ENCODE results near the gene KIF1B. TPM values are rescaled to one million over a fixed set of nuclear protein-coding genes. Genes with fewer than 3 reads are reported as not detected.
A peak's percentile ranks its signal among the peaks of the same experiment; 100 is the strongest.
"Not testable (repeated sequence)": the region's sequence is repeated elsewhere in the genome, so short reads cannot be mapped to it uniquely, and the experiment has no call there.

The KIF1B gene
- total RNA-seq, 1 donor, result 8.1 TPM

DNA sequence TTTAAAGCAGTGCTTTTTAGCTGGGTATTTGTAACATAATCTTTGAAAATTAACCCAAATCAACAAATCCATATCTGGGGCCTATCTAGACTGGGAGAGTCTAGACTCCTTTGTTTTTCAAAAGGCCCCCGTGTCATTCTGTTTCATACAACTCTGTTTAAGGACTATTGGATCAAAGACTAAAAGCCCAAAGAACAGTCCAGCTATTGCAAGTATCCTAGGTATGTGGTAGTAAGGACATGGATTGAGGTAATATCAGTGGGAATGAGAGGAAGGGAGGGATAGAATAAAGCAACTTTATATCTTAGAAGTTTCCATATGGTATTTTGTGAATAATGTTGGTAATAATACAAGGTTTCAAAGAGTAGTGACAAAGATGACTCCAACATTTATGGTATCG is 18.2 kb downstream of the KIF1B start:
- no peak for DNase-seq (ENCODE audit: low read depth in 2 of 3, low spot score in 2 of 3)

DNA sequence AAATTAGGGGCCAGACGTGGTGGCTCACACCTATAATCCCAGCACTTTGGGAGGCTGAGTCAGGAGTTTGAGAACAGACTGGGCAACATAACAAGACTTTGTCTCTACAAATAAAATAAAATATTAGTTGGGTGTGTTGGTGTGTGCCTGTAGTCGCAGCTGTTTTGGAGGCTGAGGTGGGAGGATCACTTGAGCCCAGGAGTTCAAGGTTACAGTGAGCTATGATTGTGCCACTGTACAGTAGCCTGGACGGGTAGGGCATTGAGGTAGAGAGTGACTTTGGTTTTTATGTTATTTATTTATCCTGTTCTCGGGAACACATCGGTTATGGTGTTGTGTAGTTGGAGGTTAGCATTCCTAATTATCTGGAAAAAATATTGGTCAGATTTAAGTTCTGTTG is 19.5 kb downstream of the KIF1B start:
- no peak for DNase-seq (ENCODE audit: low read depth in 2 of 3, low spot score in 2 of 3)

DNA sequence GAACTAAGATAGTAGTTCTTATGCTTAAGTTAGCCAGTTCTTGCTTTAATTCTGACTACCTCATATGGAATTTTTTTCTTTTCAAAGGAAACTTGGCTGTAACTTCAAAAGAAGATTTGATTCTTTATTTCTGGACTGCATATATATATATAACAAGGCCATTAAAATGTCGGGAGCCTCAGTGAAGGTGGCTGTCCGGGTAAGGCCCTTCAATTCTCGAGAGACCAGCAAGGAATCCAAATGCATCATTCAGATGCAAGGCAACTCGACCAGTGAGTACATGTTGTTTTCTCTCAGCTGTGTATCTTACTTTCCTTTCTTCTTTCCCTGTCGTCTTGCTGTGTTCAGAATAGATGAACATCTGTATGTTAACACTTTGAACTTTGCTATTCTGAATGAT is 21.8 kb downstream of the KIF1B start:
- no peak for DNase-seq (ENCODE audit: low read depth in 2 of 3, low spot score in 2 of 3)

GRCh38 chr1:10236405-10237156 is 26.2 kb downstream of the KIF1B start:
- no peak for DNase-seq (ENCODE audit: low read depth in 2 of 3, low spot score in 2 of 3)

- DNase-seq (ENCODE audit: low read depth in 2 of 3, low spot score in 2 of 3), result no peak
Observed at GRCh38 chr1:10237157-10237539, 26.8 kb downstream of the KIF1B start.

DNA sequence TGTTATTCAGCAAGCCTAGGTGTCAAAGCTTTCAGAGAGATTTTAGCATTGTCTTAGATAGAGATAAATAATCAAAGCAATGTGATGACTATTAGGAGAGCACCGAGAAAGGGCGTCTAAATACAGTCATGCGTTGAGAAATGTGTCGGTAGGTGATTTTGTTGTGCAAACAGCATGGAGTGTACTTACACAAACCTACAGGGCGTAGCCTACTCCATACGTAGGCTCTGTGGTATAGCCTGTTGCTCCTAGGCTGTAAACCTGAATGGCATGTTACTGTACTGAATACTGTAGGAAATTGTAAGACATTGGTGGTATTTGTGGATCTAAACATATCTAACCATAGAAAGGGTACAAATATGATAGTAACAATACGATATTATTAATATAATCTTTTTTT is 31.8 kb downstream of the KIF1B start:
- no peak for DNase-seq (ENCODE audit: low read depth in 2 of 3, low spot score in 2 of 3)

- peak in 2 of 3 donors; percentile 7 to 48 for DNase-seq (ENCODE audit: low read depth in 2 of 3, low spot score in 2 of 3)
Observed at GRCh38 chr1:10242811-10243210, 32.4 kb downstream of the KIF1B start.

GRCh38 chr1:10245674-10246073 is 35.3 kb downstream of the KIF1B start:
- no peak for DNase-seq (ENCODE audit: low read depth in 2 of 3, low spot score in 2 of 3)

GRCh38 chr1:10249808-10250457 is 39.6 kb downstream of the KIF1B start:
- no peak for DNase-seq (ENCODE audit: low read depth in 2 of 3, low spot score in 2 of 3)

DNA sequence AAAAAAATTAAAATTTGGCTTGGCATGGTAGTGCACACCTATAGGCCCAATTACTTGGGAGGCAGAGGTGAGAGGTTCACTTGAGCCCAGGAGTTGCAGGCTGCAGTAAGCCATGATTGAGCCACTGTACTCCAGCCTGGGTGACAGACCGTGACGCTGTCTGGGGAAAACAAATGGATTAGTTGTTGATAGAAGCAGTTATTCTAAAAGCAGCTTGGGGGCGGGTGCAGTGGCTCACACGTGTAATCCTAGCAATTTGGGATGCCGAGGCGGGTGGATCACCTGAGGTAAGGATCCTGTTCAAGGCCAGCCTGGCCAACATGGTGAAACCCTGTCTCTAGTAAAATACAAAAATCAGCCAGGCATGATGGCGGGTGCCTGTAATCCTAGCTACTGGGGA is 40.3 kb downstream of the KIF1B start:
- DNase-seq (ENCODE audit: low read depth in 2 of 3, low spot score in 2 of 3), result no peak

GRCh38 chr1:10251325-10252108 is 41.1 kb downstream of the KIF1B start:
- not testable (repeated sequence) for DNase-seq (ENCODE audit: low read depth in 2 of 3, low spot score in 2 of 3)

DNA sequence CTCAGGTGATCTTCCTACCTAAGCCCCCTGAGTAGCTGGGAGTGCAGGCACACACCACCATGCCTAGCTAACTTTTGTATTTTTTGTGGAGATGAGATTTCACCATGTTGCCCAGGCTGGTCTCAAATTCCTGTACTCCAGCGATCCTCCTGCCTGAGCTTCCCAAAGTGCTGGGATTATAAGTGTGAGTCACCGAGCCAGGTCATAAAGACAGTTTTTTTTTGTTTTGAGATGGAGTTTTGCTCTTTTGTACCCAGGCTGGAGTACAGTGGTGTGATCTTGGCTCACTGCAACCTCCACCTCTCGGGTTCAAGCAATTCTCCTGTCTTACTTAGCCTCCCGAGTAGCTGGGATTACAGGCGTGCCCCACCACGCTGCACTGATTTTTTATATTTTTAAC is 42.1 kb downstream of the KIF1B start:
- DNase-seq (ENCODE audit: low read depth in 2 of 3, low spot score in 2 of 3), result no peak

DNA sequence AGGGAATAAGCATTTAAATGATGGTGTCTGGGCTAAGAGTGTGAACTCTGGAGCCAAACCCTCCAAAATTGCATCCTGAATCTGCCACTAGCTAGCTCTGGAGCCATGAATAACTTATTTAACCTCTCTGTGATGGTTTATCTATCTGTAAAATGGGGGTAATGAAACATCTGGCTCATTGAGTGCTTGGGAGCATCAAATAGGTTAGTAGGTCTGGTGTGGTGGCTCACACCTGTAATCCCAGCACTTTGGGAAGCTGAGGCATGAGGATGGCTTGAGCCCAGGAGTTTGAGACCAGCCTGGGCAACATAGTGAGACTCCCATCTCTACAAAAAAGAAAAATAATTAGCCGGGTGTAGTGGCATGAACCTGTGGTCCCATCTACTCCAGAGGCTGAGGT is 42.8 kb downstream of the KIF1B start:
- no peak for DNase-seq (ENCODE audit: low read depth in 2 of 3, low spot score in 2 of 3)

DNA sequence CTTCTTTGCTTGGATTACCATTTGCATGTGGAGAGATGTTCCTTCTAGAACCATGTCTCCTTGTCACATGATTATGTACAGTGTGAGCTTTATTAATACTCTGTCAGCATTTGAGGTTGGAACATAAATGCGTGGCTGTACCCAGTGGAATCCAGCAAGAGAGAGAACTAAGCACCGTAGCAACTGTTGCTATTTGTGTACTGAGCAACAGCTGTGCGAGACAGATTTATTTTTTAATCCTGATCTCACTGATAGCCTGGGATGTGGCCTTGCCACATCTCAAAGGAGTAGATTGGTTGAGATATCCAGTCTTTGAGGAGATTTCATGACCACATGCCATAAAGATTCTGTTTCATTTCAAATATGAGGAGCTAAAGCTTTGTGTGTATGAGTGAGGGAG is 43.4 kb downstream of the KIF1B start:
- peak in 2 of 3 donors; percentile 29 to 81 for DNase-seq (ENCODE audit: low read depth in 2 of 3, low spot score in 2 of 3)

DNA sequence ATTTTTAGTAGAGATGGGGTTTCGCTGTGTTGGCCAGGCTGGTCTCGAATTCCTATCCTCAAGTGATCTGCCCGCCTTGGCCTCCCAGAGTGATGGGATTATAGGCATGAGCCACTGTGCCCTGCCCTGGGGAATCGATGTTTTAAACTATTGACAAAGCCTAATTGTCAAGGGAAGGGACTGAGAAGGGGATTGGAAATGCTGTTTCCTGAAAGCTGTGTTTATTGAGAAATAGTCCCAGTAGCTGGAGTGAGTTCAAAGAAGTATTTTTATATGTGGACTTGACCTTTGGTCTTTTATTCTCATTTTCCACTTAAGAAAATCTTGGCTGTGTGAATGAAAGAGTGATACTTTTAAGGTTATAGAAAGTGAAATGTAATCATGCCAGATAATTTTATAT is 47.5 kb downstream of the KIF1B start:
- DNase-seq (ENCODE audit: low read depth in 2 of 3, low spot score in 2 of 3), result no peak

DNA sequence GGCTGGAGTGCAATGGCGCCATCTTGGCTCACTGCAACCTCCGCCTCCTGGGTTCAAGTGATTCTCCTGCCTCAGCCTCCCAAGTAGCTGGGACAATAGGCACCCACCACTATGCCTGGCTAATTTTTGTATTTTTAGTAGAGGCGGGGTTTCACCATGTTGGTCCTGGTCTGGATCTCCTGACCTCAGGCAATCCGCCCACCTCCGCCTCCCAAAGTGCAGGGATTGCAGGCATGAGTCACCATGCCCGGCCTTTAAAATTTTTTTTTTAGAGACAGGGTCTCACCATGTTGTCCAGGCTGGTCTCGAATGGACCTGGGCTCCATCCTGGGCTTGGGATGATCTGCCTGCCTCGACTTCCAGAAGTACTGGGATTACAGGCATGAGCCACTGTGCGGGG is 49.2 kb downstream of the KIF1B start:
- not testable (repeated sequence) for DNase-seq (ENCODE audit: low read depth in 2 of 3, low spot score in 2 of 3)

DNA sequence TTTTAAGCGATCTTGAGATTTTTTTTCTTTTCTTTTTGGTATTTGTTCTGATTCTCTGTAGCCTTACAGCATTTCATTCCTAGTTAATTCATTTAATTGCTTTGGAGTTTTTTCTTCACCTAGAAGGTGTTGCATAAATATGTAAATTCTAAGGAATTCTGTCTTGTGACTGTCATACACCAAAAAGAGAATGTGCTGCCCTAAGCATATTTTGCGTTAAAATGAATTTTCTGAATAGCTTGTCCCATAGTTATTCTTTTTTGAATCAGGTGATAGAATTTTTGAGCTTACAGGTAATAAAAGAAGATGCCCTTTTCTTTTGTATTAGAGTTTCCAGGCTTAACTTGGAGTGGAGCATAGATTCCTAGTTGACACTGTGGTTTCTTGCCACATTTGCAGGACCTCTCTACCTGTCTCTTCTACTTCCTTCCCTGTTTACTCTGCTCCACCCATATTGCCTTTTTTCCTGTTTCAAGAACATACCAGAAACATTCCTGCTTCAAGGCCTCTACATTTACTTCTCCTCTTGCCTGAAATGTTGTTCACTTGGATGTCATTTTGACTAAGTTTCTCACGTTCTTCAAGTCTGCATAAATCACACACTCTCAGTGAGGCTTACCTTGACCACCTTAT is 53.2 kb downstream of the KIF1B start:
- DNase-seq (ENCODE audit: low read depth in 2 of 3, low spot score in 2 of 3), result no peak

GRCh38 chr1:10265027-10265426 is 54.7 kb downstream of the KIF1B start:
- DNase-seq (ENCODE audit: low read depth in 2 of 3, low spot score in 2 of 3), result no peak

DNA sequence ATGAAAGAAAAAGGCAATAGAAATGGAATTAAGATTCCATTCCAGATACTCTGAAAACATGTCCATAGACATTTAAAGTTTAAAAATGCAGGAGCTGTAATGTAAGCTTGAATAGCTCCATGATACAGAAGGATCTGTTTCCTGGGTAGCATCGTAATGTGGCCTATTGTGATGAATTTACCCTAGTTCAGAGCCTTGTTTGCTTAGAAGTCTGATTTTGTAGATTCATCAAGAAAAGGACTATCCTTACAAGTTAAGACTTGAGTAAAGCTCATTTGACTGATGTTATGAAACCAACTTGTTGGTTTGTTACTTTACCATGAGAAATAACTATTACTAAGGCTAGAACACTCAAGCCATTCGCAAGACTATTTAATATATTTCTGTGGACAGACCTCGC is 55.5 kb downstream of the KIF1B start:
- DNase-seq (ENCODE audit: low read depth in 2 of 3, low spot score in 2 of 3), result no peak

GRCh38 chr1:10267319-10267718 is 56.9 kb downstream of the KIF1B start:
- no peak for DNase-seq (ENCODE audit: low read depth in 2 of 3, low spot score in 2 of 3)

DNA sequence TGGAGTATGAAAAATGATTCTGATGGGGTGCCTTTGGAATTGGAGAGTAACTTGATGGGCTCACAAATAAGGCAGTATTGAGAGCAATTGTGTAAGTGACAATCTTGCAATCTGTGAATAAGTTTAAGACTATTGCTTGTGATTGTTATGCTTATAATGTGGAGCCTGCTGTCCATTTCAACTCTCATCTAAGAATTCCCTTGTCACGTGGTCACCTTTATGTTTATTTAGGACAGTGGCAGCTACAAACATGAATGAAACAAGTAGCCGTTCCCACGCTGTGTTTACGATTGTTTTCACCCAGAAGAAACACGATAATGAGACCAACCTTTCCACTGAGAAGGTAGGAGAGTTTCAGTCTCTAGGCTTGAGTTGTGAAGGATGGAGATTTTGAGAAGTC is 57.6 kb downstream of the KIF1B start:
- DNase-seq (ENCODE audit: low read depth in 2 of 3, low spot score in 2 of 3), result no peak
